Left forelimb (tissue), 1 donor: ENCODE results near the gene TMSB4X.
"Not testable (repeated sequence)": the region's sequence is repeated elsewhere in the genome, so short reads cannot be mapped to it uniquely, and the experiment has no call there.

Source experiments
- DNase-seq: peaks from one replicate; pipeline ENCODE4 v3.0.0-alpha.2; 2018; ENCODE audit warnings: low spot score

The TMSB4X gene

DNA sequence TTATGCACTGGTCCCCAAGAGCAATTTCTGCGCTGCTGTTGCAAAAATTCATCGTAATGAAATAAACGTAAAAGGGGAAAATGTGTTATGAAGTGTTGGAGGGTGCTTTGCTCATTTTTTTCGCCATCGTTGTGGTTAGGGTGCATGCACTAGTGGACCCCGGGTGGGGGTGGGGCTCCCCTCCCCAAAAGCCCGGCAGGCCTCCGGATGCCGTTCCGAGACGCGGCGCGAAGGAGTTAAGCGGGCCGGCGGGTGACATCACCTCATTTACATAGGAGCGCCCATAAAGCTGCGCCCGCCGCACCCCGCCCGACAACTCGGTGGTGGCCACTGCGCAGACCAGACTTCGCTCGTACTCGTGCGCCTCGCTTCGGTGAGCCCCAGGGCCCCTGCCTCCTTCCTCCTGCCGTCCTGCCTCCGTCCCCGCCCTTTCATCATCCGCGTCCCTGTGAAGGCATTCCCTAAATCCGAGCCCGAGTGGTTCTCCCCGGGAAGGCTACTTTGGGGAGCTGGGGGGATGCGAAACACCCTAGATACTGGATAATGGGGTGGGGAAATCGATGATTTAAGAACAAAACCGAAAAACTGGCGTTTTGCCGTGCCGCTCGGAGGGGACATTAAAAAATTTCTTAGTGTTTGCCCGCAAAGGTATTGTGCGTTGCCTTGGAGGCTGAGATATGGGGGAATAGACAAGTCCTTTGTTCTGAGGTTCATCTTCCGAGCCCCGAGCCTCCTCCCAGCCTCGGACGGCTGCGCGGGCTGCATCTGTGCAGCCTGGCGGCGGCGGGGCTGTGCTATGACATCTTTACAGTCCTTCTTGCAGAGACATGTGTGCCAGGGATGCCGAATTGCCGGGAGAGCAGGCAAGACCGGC lies at the start of gene TMSB4X:
Gene TMSB4X (plus strand): TSS at position 315 of the 874 bp plus-strand sequence.
- peak; percentile 89 for DNase-seq

DNA sequence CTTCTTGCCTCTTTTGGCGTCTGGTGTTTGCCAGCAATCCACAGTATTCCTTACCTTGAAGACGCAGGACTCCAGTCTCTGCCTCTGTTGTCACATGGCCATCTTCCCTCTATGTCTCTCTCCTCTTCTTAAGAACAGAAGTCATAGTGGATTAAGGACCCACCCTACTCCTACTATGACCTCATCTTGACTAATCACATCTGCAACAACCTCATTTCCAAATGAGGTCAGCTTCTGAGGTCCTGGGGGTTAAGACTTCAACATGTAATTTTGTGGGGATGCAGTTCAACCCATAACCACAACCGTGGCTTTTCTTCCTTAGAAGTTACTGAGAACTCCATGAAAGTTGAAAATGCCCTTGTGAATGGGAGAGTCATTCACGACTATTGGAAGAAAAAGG lies 45.2 kb upstream of the TMSB4X start:
- no peak for DNase-seq

DNA sequence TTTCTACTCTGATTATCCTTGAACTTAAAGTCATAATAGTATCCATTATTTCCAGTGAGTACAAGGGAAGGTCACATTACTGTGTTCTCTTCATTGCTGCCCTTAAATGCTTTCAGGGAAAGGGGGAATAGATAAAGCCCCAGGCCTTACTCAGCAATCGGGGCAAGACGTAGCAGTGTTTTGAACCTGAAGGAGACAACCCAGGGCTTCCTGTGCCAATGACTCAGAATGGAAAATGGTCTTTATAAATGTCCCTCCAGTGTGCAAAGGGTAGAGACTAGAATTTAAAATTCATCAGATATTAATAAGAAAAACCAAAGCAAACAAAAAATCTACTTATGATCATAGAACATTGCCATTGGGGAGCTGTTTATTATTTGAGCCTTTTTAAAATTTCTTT lies 44.8 kb upstream of the TMSB4X start:
- DNase-seq = no peak

DNA sequence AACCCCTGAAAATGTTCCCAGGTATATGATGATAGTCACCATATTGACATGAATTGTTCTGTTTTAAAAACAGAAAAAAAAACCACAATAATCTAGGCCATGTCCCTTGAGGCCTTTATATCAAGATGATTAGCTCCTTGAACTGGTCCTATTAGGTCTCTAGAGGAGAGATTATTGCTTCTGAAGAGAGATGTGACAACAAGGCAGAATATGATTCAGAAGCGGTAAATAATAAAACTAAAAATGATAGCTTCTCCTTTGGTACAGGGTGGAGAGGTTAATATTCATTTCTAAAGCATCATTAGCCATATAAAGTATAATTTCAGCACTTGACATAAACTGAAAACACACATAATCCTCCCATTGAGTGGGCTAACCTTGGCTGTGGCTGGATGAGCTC lies 42.7 kb upstream of the TMSB4X start:
- no peak for DNase-seq

DNA sequence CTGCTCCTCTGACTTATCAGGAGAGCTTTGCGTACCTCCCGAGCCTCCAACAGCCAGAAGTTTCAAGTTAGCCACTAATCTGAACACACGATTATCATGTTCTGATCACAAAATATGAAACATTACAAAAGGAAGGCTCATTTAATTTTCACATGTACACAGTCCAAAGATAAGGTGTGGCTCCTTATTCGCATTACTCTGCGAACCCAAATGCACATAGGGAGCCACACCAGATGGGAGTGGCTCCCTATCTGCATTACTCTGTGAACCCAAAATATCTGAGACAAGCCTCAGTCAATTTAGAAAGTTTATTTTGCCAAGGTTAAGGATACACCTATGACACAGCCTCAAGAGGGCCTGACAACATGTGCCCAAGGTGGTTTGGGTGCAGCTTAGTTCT lies 40.1 kb upstream of the TMSB4X start:
- no peak for DNase-seq

DNA sequence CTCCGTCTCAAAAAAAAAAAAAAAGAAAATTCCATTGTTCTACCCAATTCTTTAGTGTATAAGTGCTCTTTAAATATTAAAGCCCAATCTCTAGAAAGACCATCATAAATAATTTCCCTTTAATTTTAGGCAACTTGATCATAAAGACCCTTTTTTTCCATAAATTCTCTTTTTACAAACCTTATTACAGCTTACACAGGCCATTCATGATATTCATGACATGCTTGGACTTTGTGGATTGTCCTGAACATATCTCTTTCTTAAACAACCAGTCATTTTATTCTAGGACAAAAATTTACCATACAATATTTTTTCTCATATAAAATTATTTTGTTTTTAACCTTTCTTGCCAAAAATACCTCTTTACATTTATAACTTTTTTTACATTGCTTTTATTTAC lies 38.0 kb upstream of the TMSB4X start:
- no peak for DNase-seq

DNA sequence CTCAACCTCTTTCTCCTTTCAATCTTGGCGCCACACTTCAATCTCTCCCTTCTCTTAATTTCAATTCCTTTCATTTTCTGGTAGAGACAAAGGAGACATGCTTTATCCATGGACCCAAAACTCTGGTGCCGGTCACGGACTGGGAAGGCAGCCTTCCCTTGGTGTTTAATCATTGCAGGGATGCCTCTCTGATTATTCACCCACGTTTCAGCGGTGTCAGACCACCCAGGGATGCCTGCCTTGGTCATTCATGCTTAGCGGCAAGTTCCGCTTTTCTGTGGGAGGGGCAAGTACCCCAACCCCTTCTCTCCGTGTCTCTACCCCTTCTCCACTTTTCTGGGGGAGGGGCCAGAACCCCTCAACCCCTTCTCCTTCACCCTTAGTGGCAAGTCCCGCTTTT lies 34.4 kb upstream of the TMSB4X start:
- not testable (repeated sequence) for DNase-seq

DNA sequence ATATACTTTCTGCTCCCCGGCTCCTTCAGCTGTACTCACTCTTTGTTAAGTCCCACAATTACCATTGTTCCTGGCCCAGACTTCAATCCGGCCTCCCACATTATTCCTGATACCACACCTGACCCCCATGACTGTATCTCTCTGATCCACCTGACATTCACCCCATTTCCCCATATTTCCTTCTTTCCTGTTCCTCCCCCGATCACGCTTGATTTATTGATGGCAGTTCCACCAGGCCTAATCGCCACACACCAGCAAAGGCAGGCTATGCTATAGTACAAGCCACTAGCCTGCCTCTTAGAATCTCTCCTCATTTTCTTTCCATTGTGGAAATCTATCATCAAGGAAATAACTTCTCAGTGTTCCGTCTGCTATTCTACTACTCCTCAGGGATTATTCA lies 31.3 kb upstream of the TMSB4X start:
- DNase-seq = not testable (repeated sequence)

DNA sequence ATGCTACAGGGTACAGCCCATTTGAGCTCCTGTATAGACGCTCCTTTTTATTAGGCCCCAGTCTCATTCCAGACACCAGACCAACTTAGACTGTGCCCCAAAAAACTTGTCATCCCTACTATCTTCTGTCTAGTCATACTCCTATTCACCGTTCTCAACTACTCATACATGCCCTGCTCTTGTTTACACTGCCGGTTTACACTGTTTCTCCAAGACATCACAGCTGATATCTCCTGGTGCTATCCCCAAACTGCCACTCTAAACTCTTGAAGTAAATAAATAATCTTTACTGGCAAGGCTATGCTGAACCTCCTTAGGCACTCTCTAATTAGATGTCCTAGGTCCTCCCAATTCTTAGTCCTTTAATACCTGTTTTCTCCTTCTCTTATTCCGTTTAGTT lies 30.5 kb upstream of the TMSB4X start:
- DNase-seq = not testable (repeated sequence)

DNA sequence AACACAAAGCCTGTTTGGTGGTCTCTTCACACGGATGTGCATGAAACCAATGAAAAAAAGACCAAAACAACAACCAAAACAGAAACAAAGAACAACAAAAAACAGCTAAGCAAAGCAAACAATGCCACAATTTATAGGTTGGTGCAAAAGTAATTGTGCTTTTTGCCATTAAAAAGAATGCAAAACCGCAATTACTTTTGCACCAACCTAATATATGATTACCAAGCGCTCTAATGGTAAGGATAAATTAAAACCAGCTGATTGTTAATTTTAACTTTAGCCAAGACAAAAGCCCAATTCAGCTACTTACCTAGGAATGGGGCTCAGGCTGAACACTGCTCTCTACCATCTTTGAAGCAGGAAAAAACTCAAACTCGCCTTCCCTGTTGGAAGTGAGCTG lies 29.4 kb upstream of the TMSB4X start:
- DNase-seq = no peak

DNA sequence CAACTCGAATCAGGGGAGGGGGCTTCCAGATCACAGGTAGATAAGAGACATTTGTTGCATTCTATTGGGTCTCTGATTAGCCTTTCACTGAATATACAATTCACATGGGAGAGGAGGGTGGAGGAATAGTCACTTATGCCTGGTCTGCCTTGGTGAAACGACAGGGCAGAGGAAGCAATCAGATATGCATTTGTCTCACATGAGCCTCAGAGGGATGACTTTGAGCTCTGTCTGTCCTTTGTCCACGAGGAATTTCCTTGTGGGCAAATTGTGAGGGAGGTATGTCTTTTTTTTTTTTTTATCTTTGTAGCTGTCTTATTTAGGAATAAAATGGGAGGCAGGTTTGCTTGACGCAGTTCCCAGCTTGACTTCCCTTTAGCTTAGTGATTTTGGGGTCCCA lies 28.5 kb upstream of the TMSB4X start:
- DNase-seq = no peak

DNA sequence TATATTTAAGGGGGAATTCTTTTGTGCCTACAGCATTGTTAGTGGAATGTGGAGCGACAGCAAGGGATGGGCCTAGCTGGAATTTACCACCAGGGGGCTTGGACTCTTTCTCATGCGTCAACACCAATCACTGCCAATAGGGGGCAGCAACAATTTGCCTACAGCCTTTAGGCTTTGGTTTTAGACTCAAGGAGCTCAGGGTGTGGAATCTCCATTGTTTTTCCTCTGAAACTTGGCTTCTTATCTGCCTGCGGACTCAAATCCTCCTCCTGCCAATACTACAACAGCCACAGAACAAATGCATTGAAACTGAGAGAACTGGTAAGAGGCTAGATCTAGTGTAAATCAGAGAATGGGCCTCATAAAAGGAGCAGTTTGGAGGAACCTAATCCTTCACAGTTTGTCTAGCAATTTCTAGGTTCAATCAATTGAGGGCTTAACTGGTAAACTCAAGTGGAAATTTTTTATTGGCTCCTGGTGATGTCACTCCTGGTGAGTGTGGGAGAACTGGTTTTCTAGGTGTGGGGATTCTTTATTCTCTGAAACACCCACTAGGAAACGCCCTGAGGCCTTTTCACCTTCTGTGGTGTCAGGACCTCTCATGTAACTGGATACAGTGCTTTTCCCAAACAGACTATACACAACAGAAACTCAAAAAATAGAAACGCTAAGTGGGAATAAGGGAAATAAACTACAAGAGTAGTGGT lies 27.9 kb upstream of the TMSB4X start:
- no peak for DNase-seq

DNA sequence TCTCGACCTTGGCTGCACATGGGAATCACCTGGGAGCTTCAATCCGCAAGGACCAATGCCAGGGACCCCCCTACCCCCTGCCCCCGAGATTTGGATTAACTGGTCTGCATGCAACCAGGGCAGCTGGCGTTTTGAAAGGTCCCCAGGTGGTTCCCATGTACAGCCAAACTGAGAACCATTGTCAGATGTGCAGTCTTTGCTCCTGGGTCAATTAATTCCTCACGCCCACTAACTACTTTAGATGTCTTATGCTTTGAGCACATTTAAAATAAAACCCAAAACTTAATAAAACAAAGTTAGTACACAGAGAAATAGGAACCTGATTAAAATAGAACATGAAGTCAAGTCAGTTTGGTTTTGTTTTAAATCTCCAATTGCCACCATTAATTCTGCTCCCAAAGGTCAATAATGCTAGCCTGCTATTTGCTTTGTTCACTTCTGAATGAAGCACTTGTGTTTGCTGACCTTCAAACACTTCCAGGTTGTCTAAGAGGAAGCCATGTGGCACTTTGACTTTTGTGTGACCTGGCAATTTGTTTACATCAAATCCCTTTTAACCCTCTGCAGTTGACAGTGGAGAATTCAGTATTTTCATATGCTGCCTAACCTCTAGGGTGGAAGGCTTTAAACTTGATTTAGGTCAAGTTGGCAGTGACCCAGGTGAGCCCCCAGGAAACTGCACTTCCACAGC lies 27.2 kb upstream of the TMSB4X start:
- no peak for DNase-seq

DNA sequence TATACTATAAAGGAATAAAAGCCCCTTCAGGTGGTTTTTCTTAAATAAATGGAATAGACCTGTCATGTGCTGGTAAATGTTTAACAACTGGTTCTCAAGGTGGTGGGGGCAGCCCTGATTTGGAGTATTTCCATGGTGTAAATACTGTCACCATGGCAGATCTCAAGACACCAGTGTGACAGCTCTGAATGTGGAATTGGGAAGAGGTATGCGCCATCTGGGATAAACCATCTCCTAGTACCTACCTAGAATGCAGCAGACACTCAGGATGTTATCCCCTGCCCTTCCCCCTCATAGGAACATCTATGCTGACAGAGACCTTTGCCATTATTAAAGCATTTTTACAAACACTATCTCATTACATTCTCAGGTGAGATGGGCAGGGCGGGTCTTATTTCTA lies 26.4 kb upstream of the TMSB4X start:
- no peak for DNase-seq

DNA sequence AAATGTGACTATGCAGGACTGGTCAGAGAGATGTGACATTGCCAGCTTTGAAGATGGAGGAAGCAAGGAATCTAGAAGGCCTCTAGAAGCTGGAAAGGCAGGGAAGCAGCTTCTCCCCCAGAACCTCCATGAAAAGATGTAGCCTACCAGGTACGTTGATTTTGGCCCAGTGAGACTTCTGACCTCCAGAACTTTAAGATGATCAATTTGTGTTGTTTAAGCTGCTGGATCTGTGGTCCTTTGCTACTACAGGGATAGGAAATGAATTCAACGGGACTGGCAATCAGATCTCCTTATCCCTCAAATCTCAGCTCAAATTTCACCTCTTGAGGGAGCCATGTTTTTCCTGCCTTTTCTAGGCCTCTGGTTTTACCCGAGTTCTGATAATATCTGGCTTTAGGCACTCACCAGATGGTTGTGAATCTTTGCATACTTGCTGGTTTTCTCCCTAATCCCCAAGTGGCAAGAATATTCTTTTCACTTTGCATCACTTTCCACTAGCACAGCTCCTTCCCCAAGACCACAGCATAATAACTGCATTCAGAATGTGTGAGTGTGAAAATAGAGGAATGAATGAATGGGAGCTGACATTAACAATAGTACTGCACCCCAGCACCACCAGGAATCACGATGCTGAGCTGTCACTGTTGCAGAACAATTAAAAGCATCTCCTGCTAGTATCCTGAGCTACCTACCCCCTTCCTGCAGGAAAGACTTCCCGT lies 25.5 kb upstream of the TMSB4X start:
- no peak for DNase-seq

DNA sequence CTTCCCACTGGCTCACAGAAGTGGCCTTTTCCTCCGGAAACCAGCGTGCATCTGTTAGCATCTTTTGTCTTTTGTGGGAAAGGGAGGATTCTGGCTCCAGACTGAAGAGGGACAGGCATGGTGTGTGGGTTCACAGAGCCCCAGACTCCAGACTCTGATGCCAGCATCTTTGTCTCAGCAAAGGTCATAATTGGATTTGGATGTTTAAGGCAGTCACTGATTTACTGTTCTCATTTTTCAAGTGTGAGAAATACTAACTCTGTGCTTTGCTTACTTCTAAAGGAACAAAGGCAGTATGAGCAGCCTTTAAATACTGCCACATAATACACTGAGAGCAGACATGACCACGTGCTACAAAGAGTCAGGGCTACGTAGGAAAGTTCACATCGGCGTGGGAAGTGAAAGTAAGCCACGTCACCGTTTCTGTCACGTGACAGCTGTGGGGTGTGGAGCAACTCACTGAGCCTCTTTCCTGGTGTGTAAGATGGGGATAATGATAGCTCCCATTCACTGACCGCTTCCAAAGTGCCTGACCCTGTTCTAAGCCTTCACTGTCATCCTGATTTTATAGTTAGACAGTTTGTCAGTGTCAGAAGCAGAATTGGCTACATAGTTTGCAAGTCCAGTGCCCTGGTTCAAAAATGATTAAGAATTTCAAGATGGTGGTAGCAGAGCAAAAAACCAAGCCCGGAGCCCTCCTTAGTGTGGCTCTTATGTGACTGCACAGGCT lies 24.8 kb upstream of the TMSB4X start:
- no peak for DNase-seq

DNA sequence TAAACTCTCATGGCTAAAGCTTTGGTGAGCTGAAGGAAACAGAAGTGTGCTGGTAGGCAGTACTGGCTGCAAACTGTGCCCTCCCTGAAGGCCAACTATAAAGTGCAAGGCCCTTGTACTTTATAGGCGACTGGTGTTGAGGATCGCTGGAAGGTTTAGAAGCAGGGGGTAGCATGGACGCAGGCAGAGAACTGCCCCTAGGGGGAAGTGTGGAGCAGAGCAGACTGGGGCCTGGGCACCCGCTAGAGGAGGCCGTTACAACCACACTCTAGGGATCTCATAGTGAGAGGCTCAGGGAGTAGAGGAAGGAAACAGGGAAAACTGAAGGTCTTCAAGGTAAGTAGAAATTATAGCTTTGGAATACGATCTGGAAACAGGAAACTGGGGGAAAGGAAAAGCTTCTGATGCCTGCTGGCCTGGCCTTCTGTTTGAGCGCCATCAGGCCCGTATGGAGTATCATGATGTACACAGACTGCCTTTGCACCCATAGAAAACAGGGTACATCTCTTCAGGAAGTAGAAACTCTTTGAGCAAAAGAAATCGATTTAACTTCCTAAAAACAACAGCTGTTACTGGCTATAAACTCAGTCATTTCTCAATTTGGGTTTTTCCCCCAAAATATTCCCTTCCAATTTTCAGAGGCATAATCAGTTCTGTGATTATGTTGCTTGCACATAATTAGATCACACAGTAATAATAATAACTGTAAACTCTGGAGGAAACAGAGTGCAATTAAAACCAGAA lies 23.9 kb upstream of the TMSB4X start:
- no peak for DNase-seq

DNA sequence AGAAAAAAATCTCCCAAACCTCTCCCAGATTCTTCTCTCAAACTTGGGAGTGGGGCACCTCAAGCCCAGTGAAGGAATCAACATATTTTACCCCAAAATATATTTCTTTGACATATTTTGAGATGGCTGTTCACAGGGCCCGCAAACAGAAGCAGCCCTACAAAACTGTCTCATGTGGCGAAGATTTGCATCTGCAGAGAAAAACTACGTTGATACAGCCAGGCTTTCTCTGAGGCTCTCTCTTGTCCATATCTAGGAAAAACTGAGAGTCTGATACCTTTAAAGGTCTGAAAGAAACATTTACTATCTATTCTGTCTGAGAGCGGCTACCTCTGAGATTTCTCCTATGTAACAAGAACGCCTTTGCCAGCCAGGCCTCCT lies 23.3 kb upstream of the TMSB4X start:
- no peak for DNase-seq

DNA sequence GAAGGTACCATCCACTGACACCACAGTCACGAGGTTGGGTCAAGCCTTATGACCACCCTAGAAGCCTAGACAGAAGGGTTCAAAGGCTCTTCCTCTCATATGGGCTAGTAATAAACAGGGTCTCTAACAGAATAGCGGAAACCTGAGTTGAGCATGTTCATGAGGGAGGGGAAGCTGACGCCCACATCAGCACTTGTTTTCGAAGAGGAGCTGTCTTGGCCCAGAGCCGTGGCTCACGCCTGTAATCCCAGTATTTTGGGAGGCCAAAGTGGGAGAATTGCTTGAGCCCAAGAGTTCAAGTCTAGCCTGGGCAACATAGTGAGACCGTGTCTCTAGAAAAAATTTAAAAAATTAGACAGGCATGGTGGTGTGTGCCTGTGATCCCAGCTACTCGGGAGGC lies 21.5 kb upstream of the TMSB4X start:
- no peak for DNase-seq

DNA sequence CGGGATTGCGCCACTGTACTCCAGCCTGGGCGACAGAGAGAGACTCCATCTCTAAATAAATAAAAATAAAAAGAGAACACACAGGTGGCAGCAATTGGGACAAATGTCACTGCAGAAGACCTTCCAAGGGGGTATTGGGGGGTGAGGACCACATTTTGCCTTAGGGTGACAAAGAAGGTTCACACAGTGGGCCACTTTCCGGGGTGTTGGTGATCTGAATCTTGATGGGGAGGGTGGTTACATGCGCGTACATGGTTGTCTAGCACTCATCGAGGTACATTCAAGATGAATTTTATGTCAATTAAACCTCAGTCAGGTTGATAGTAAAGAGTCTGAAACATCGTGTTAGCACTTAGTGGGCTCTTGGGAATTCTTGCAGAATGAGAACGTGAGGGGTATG lies 20.5 kb upstream of the TMSB4X start:
- DNase-seq = no peak

DNA sequence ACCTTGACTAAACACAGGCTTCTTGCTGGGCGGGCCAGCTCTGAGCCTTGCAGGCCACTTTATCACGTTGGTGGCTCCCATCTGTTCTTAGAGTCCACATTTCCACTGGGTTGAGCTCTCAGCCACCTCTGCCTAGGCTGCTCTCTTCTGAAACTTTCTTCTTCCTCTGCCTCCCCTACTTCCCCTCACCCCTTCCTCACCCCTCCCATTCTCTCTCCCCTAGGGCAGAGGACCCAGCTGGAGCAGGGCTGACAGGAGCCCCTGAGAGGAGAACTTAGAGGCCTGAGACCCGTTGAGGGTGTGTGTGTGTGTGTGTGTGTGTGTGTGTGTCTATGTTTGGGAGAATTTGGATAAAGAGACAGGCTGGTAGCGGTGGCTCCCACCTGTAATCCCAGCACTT lies 19.9 kb upstream of the TMSB4X start:
- DNase-seq = no peak
